ENCODE results near the gene RUFY1.
"Not testable (repeated sequence)": the region's sequence is repeated elsewhere in the genome, so short reads cannot be mapped to it uniquely, and the experiment has no call there.

Gene RUFY1

DNA sequence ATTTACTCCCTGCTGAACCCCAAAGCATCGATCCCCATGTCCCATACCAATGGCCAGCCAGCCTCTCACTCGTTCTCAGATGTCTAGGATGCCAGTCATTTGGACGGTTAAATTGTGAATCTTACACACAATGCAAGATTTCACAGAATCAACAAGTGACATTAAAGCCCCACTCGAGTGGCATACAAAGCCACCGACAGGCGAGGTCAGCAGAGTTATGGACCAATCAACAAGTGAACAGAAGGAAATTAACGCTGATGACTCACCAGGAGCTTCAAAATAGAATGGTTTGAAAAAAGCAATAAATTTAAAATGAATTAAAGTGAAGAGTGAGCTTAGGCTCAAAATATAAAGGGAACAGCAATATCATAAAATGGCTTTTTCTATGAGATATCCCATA, 8.2 kb upstream of the RUFY1 start:
- no peaks in the 10 kb centered on the region for H3K4me1 ChIP-seq (ENCODE audit: control insufficient read depth, insufficient read depth, low read length, unreplicated experiment)
- H3K27ac ChIP-seq (ENCODE audit: low read depth, low read length): no peak overlapping the region
- no peaks in the 10 kb centered on the region for H3K27me3 ChIP-seq (ENCODE audit: insufficient read depth, low read length)
- H2AFZ ChIP-seq (ENCODE audit: low read length, unreplicated experiment): no peak overlapping the region
- H3K36me3 ChIP-seq (ENCODE audit: insufficient read depth, low read length): no peaks in the 10 kb centered on the region
- no peak overlapping the region for H3K4me3 ChIP-seq (ENCODE audit: low read depth, low read length)
- H3K79me2 ChIP-seq (ENCODE audit: control insufficient read depth, insufficient read depth, low read length, unreplicated experiment): no peaks in the 10 kb centered on the region

DNA sequence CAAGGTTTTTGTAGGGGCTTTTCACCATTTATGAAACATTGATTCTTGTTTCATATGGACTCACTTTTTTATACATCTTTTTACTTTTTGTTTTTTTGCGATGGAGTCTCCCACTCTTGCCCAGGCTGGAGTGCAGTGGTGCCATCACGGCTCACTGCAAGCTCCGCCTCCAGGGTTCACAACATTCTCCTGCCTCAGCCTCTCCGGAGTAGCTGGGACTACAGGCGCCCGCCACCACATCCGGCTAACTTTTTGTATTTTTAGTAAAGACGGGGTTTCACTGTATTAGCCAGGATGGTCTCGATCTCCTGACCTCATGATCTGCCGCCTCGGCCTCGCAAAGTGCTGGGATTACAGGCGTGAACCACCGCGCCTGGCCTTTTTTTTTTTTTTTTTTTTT, 7.1 kb upstream of the RUFY1 start:
- not testable (repeated sequence) for H2AFZ ChIP-seq (ENCODE audit: low read length, unreplicated experiment); H3K27ac ChIP-seq (ENCODE audit: low read depth, low read length)

DNA sequence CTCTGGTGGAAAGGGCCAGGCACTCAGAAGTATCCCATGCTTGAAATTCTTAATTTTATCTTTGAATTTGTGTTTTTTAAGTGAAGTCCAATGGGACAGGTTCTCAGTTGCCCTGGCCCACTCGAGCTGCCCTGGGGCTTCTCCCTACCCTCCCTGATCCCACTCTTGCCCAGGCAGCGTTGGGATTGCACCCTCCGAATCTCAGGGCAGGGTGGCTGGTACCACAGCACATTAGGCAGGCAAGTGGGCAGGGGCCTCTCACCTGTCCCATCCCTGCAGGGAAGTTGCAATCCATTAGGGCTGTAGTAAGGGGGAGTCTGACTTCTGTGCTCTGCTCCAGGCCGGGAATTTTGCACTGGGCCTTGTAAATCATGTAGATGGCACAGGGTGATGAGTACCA, 2.7 kb downstream of the RUFY1 start:
- H3K36me3 ChIP-seq (ENCODE audit: insufficient read depth, low read length): no peaks in the 10 kb centered on the region
- peaks cover 33% of the 10 kb centered on the region for H3K4me1 ChIP-seq (ENCODE audit: control insufficient read depth, insufficient read depth, low read length, unreplicated experiment)
- peaks cover 53% of the 10 kb centered on the region for H3K79me2 ChIP-seq (ENCODE audit: control insufficient read depth, insufficient read depth, low read length, unreplicated experiment)
- no peak overlapping the region for H3K27ac ChIP-seq (ENCODE audit: low read depth, low read length)
- H3K4me3 ChIP-seq (ENCODE audit: low read depth, low read length): no peak overlapping the region; the same call in 1 of the 2 replicates
- H2AFZ ChIP-seq (ENCODE audit: low read length, unreplicated experiment): no peak overlapping the region
- no peaks in the 10 kb centered on the region for H3K27me3 ChIP-seq (ENCODE audit: insufficient read depth, low read length)

More for the DNA sequence above, 7.1 kb upstream of the RUFY1 start:
- H3K4me3 ChIP-seq (ENCODE audit: low read depth, low read length); H3K27me3 ChIP-seq (ENCODE audit: insufficient read depth, low read length); H3K79me2 ChIP-seq (ENCODE audit: control insufficient read depth, insufficient read depth, low read length, unreplicated experiment); H3K4me1 ChIP-seq (ENCODE audit: control insufficient read depth, insufficient read depth, low read length, unreplicated experiment); H3K36me3 ChIP-seq (ENCODE audit: insufficient read depth, low read length): not testable (repeated sequence)

DNA sequence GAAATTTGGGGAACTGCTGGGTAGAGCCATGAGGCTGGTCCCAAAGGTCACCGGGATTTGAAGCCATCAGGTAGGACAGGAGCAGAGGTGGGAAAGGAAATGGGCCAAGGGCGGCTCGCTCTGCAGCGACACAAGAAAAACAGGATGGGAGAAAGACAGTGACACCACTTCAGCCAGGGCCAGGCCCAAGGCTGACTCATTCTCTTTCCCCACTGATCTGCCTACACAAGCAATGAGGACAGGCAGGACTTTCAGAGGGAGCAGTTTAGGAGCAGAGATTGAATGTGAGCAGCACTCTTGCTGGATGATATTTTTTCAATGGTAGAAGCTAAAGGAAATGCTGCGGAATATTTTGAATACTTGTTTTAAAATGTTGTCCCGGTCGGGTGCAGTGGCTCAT, 3.5 kb downstream of the RUFY1 start:
- peaks cover 53% of the 10 kb centered on the region for H3K79me2 ChIP-seq (ENCODE audit: control insufficient read depth, insufficient read depth, low read length, unreplicated experiment)
- peak overlapping the region; percentile 67 for H3K27ac ChIP-seq (ENCODE audit: low read depth, low read length)

DNA sequence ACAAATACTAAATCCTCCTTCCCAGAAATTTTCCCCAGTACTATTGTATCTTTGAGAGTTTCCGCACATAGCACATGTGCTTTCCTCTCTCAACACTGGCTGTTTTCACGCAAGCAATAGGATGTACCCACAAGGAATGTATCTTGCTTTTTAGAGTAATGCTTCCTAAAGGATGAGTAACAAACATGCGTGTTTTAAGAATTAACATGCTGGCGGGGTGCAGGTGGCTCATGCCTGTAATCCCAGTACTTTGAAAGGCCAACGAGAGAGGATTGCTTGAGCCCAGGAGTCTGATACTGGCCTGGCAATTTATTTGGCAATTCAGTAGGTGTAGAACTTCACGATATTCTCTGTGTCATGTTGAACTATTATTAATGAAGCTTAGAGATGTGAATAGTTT, 4.6 kb downstream of the RUFY1 start:
- Histone ChIP-seq H3K27me3 (ENCODE audit: insufficient read depth, low read length) (no peaks in the 10 kb centered on the region), H3K4me1 (ENCODE audit: control insufficient read depth, insufficient read depth, low read length, unreplicated experiment) (peaks cover 27% of the 10 kb centered on the region), H3K79me2 (ENCODE audit: control insufficient read depth, insufficient read depth, low read length, unreplicated experiment) (peaks cover 57% of the 10 kb centered on the region), H3K27ac (ENCODE audit: low read depth, low read length) (no peak overlapping the region), H2AFZ (ENCODE audit: low read length, unreplicated experiment) (no peak overlapping the region), H3K36me3 (ENCODE audit: insufficient read depth, low read length) (no peaks in the 10 kb centered on the region), H3K4me3 (ENCODE audit: low read depth, low read length) (no peak overlapping the region)

More for the DNA sequence above, 3.5 kb downstream of the RUFY1 start:
- Histone ChIP-seq H3K4me1 (ENCODE audit: control insufficient read depth, insufficient read depth, low read length, unreplicated experiment) (peaks cover 33% of the 10 kb centered on the region), H2AFZ (ENCODE audit: low read length, unreplicated experiment) (no peak overlapping the region), H3K36me3 (ENCODE audit: insufficient read depth, low read length) (no peaks in the 10 kb centered on the region), H3K27me3 (ENCODE audit: insufficient read depth, low read length) (no peaks in the 10 kb centered on the region), H3K4me3 (ENCODE audit: low read depth, low read length) (peak overlapping the region; percentile 56; the same call in 1 of the 2 replicates)

DNA sequence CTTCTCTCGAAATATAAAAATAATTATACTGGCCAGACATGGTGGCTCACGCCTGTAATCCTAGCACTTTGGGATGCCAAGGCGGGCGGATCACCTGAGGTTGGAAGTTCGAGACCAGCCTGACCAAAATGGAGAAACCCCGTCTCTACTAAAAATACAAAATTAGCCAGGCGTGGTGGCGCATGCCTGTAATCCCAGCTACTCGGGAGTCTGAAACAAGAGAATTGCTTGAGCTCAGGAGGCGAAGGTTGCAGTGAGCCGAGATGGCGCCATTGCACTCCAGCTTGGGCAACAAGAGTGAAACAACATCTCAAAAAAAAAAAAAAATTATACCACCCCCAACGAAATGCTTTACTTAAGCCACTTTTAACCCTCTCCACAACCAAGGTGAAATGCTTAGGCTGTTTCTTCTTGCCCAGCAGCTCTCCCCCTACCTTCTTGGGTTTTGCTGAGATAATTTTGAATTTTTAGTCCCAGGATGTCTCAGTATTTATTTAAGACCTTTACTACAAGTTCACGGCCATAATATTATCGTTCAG, 8.0 kb downstream of the RUFY1 start:
- Histone ChIP-seq H3K79me2 (ENCODE audit: control insufficient read depth, insufficient read depth, low read length, unreplicated experiment) (peaks cover 41% of the 10 kb centered on the region), H3K4me3 (ENCODE audit: low read depth, low read length) (peak overlapping the region; percentile 81), H3K4me1 (ENCODE audit: control insufficient read depth, insufficient read depth, low read length, unreplicated experiment) (peaks cover 16% of the 10 kb centered on the region), H3K27ac (ENCODE audit: low read depth, low read length) (peak overlapping the region; percentile 64; the same call in 1 of the 2 replicates)
- not testable (repeated sequence) for H2AFZ ChIP-seq (ENCODE audit: low read length, unreplicated experiment); H3K27me3 ChIP-seq (ENCODE audit: insufficient read depth, low read length); H3K36me3 ChIP-seq (ENCODE audit: insufficient read depth, low read length)

DNA sequence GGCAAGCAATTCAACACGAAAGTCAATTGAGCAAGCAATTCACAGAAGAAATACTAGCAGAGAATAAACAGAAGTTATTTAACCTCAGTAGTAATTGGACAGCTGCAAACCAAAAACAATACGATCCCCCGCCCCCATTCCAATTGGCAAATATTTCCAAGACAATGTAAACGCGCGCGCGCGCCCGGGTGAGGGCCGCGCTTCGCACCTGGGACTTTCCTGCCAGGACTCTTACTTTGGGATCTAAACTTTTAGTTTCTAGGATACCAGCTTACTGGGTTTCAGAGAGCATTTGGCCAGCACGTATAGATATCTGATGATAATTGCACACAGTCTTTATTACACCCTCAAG, 8.6 kb downstream of the RUFY1 start:
- H2AFZ ChIP-seq (ENCODE audit: low read length, unreplicated experiment): peak overlapping the region; percentile 44
- peaks cover 35% of the 10 kb centered on the region for H3K79me2 ChIP-seq (ENCODE audit: control insufficient read depth, insufficient read depth, low read length, unreplicated experiment)
- peak overlapping the region; percentile 81 for H3K4me3 ChIP-seq (ENCODE audit: low read depth, low read length)
- peaks cover 11% of the 10 kb centered on the region for H3K4me1 ChIP-seq (ENCODE audit: control insufficient read depth, insufficient read depth, low read length, unreplicated experiment)
- peak overlapping the region; percentile 64 for H3K27ac ChIP-seq (ENCODE audit: low read depth, low read length)
- no peaks in the 10 kb centered on the region for H3K27me3 ChIP-seq (ENCODE audit: insufficient read depth, low read length)
- H3K36me3 ChIP-seq (ENCODE audit: insufficient read depth, low read length): no peaks in the 10 kb centered on the region

DNA sequence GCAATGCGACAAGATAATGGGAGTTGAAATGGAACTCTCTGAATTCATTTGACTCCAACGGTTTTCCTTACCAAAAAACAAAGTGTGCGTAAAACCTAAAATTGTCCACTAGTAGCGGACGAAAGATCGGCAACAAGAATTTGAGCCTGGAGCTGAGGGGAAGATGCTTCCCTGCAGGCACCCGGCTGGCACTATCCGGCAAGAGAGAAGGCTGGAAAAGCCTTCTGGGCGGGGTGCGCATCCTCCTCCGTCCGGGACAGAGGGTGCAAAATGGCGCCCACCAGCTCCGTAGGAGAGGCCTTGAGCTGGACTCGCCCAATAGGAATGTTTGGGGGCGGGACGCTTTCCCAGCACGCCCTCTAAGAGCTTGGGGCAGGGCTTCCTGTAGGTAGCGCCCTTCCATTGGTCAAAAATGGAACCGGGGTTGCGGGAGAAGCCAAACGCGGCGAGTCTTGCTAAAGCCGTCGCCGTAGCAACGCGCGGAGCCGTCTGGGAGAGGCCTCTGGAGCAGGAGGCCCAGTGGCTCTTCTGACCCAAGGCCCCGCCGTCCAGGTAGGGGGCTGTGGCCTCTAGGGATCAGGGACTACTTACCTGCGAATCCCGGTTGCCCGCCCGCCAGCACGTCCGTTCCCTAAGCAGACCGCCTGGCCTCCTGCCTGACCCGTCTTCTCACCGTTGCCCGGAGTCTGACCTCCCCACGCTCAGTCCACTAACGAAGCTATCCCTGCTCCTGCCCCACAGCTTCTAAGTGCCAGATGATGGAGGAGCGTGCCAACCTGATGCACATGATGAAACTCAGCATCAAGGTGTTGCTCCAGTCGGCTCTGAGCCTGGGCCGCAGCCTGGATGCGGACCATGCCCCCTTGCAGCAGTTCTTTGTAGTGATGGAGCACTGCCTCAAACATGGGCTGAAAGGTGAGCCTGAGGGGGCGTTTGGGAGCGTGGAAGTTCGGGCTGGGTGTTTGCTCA, 9.2 kb downstream of the RUFY1 start:
- peaks cover 29% of the 10 kb centered on the region for H3K79me2 ChIP-seq (ENCODE audit: control insufficient read depth, insufficient read depth, low read length, unreplicated experiment)
- peak overlapping the region; percentile 81 for H3K4me3 ChIP-seq (ENCODE audit: low read depth, low read length)
- H3K27me3 ChIP-seq (ENCODE audit: insufficient read depth, low read length): no peaks in the 10 kb centered on the region
- H3K27ac ChIP-seq (ENCODE audit: low read depth, low read length): peak overlapping the region; percentile 64
- H3K4me1 ChIP-seq (ENCODE audit: control insufficient read depth, insufficient read depth, low read length, unreplicated experiment): peaks cover 4% of the 10 kb centered on the region
- no peaks in the 10 kb centered on the region for H3K36me3 ChIP-seq (ENCODE audit: insufficient read depth, low read length)
- peak overlapping the region; percentile 70 for H2AFZ ChIP-seq (ENCODE audit: low read length, unreplicated experiment)

DNA sequence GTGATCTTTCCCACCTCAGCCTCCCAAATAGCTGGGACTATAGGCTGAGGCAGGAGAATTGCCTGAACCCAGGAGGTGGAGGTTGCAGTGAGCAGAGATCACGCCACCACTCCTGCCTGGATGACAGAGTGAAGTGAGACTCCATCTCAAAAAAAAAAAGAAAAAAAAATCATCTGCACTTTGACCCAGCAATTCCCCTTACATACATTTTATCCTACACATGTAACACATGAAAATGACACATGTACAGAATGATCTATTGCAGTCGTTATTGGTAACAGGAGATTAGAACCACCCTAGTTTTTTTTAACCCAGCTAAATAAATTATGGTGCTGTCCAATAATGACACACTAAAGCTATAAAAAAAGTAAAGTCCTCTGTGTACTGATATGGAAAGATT, 14.2 kb downstream of the RUFY1 start:
- H3K4me1 ChIP-seq (ENCODE audit: control insufficient read depth, insufficient read depth, low read length, unreplicated experiment): peaks cover 4% of the 10 kb centered on the region
- no peak overlapping the region for H2AFZ ChIP-seq (ENCODE audit: low read length, unreplicated experiment)
- H3K27me3 ChIP-seq (ENCODE audit: insufficient read depth, low read length): no peaks in the 10 kb centered on the region
- peaks cover 6% of the 10 kb centered on the region for H3K79me2 ChIP-seq (ENCODE audit: control insufficient read depth, insufficient read depth, low read length, unreplicated experiment)
- no peak overlapping the region for H3K4me3 ChIP-seq (ENCODE audit: low read depth, low read length)
- no peak overlapping the region for H3K27ac ChIP-seq (ENCODE audit: low read depth, low read length)
- peaks cover 8% of the 10 kb centered on the region; the same call in 1 of the 2 replicates for H3K36me3 ChIP-seq (ENCODE audit: insufficient read depth, low read length)

DNA sequence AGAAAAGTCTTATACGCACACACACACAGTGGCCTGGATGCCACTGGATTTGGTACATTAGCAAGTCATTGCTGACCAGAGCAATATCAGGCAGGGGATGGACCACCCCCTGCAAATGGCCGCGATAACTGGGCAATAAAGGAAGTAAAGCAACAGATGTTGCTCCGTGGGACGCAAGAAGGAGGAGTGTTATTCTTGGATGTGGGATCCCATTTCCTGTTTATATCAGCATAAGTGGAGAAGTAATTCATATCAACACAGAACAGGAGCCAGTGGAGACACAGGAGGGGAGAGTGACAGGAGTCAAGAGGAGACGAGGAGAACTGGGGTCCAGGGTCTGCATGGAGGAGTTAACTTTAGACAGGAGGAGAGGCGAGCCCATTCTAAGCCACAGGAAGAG, 18.4 kb downstream of the RUFY1 start:
- Histone ChIP-seq H3K27ac (ENCODE audit: low read depth, low read length) (no peak overlapping the region), H2AFZ (ENCODE audit: low read length, unreplicated experiment) (no peak overlapping the region), H3K4me1 (ENCODE audit: control insufficient read depth, insufficient read depth, low read length, unreplicated experiment) (no peaks in the 10 kb centered on the region), H3K36me3 (ENCODE audit: insufficient read depth, low read length) (peaks cover 19% of the 10 kb centered on the region; the same call in 1 of the 2 replicates), H3K27me3 (ENCODE audit: insufficient read depth, low read length) (no peaks in the 10 kb centered on the region), H3K79me2 (ENCODE audit: control insufficient read depth, insufficient read depth, low read length, unreplicated experiment) (no peaks in the 10 kb centered on the region), H3K4me3 (ENCODE audit: low read depth, low read length) (no peak overlapping the region)

DNA sequence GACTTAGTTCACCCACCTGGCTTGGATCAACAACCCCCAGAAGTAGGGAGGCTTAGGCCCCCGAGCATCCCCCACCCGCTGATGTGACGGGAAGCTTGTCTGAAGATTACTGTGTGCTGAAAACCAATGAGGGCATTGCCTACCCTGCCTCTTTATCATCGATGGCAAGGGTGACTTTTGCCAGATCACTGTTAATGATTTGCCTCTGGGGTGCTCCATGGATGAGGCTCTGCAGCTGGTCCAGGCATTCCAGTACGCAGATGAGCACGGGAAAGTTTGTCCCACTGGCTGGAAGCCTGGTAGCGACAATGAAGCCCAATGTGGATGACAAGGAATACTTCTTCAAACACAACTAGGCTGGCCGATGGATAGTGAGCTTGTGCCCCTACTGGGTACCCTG, 22.0 kb downstream of the RUFY1 start:
- peaks cover 11% of the 10 kb centered on the region; the same call in 1 of the 2 replicates for H3K36me3 ChIP-seq (ENCODE audit: insufficient read depth, low read length)
- H3K4me1 ChIP-seq (ENCODE audit: control insufficient read depth, insufficient read depth, low read length, unreplicated experiment): no peaks in the 10 kb centered on the region

More for the DNA sequence above, 22.0 kb downstream of the RUFY1 start:
- H3K4me3 ChIP-seq (ENCODE audit: low read depth, low read length): no peak overlapping the region
- H3K27ac ChIP-seq (ENCODE audit: low read depth, low read length): no peak overlapping the region
- H3K27me3 ChIP-seq (ENCODE audit: insufficient read depth, low read length): no peaks in the 10 kb centered on the region
- no peak overlapping the region for H2AFZ ChIP-seq (ENCODE audit: low read length, unreplicated experiment)
- H3K79me2 ChIP-seq (ENCODE audit: control insufficient read depth, insufficient read depth, low read length, unreplicated experiment): no peaks in the 10 kb centered on the region
